Rectal smooth muscle tissue (tissue), 1 donor: Measurements from ENCODE around the gene ICAM4.

Experiments
- H3K27ac ChIP-seq: one replicate; pipeline ENCODE4 v1.7.0; 2013; ENCODE audit warnings: low read depth, low read length, inconsistent platforms
- H3K27me3 ChIP-seq: one replicate; pipeline ENCODE4 v1.7.0; 2013; ENCODE audit warnings: low read length; ENCODE audit not compliant: control insufficient read depth, insufficient read depth
- H3K36me3 ChIP-seq: one replicate; pipeline ENCODE4 v1.7.0; 2013; ENCODE audit warnings: low read length; ENCODE audit not compliant: control insufficient read depth, insufficient read depth
- H3K4me1 ChIP-seq: one replicate; pipeline ENCODE4 v1.7.0; 2013; ENCODE audit warnings: low read length; ENCODE audit not compliant: control insufficient read depth, insufficient read depth
- H3K4me3 ChIP-seq: one replicate; pipeline ENCODE4 v1.7.0; 2013; ENCODE audit warnings: low read length
- H3K9ac ChIP-seq: one replicate; pipeline ENCODE4 v1.7.0; 2013; ENCODE audit warnings: low read length

The ICAM4 gene

DNA sequence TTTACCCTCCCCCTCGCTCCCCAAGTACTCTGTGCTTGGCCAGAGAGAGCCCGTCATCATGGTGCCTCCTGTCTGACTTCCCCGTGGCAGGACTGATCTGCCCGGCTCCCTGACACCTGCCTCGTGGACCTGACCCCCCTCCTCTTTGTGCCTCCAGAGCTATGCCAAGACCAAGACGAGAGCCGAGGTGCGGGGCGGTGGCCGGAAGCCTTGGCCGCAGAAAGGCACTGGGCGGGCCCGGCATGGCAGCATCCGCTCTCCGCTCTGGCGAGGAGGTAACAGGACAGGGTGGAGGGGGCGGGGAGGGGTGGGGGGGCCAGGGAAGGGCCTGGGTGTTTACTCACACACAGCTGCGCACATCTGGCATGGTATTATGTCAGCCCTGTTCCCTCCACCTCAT lies 30.2 kb upstream of the ICAM4 start:
- Histone ChIP-seq H3K4me3 (no peak overlapping the region), H3K9ac (no peak overlapping the region), H3K4me1 (peaks cover 5% of the 10 kb centered on the region), H3K27me3 (no peaks in the 10 kb centered on the region), H3K36me3 (peaks cover 17% of the 10 kb centered on the region), H3K27ac (no peak overlapping the region)

DNA sequence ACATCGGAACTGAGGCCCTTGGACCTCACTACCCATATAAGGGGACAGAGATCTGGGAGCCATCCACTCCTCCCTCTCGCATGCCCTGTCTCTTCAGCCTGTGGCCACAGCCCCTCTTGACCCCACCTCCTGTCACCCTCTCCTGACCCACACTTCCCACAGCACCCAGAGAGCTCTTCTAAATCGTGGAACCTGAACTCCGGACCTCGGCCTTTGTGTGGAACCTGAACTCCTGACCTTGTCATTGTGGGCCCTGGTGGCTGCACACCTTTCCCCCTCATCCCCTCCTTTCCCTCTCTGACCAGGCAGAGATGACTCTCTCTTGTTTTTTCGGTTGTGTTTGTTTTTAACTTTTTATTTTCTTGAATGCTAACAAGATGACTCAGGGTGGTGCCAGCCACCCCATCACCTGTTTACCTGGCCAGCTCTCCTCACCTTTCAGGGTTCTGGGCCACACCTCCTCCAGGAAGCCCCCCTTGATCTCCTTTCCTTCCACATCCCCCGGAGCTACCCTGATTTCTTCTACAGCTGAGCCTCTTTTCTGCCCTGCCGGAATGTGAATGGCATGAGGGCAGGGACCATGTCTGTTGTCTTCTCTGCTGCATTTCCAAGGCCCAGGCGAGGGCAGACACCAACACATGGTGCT lies 29.7 kb upstream of the ICAM4 start:
- no peak overlapping the region for H3K4me3 ChIP-seq
- no peak overlapping the region for H3K9ac ChIP-seq
- no peaks in the 10 kb centered on the region for H3K27me3 ChIP-seq
- H3K27ac ChIP-seq, result no peak overlapping the region
- H3K36me3 ChIP-seq, result peaks cover 17% of the 10 kb centered on the region
- peaks cover 5% of the 10 kb centered on the region for H3K4me1 ChIP-seq

DNA sequence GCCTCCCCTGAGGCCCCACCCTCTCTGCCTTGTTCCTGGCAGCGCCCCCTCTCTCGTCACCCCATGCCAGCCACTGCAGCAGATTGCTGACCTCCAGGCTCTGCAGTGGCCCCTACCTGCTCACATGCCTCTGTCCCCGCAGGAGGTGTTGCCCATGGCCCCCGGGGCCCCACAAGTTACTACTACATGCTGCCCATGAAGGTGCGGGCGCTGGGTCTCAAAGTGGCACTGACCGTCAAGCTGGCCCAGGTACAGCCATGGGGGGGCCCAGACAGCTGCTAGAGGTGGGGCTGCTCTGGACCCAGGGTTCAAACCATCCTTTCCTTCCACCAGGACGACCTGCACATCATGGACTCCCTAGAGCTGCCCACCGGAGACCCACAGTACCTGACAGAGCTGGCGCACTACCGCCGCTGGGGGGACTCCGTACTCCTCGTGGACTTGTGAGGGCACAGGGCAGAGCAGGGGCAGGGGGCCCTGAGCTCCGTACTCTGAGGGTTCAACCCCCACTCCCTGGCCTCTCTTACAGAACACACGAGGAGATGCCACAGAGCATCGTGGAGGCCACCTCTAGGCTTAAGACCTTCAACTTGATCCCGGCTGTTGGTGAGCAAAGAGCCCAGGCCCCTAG lies 28.6 kb upstream of the ICAM4 start:
- peaks cover 17% of the 10 kb centered on the region for H3K36me3 ChIP-seq
- H3K9ac ChIP-seq, result no peak overlapping the region
- H3K4me3 ChIP-seq, result no peak overlapping the region
- H3K4me1 ChIP-seq, result no peaks in the 10 kb centered on the region
- no peak overlapping the region for H3K27ac ChIP-seq
- no peaks in the 10 kb centered on the region for H3K27me3 ChIP-seq

DNA sequence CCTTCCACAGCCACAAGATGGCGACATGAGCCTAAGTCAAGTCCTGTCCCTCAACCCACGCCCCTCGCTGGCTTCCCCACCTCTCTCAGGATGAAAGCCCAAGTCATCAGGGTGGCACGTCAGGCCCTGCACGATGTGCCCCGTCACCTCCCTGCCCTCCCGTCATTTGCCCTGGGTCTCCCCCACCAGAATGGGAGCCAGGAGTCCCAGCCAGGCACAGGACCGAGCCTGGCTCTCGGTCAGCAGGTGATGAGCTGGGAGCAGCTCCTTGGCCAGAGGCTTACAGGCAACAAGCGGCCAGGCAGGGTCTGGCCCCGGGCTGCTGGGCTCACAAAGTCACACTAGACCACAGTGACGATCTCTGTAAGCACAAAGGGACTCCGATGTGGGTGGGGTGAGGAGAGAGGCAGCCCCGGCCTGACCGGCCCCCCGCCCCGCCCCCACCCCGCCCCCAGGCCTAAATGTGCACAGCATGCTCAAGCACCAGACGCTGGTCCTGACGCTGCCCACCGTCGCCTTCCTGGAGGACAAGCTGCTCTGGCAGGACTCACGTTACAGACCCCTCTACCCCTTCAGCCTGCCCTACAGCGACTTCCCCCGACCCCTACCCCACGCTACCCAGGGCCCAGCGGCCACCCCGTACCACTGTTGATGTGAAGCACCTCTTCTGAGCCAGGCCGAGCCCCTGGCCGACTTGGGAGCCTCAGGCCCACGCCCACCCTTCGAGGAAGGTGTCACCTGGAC lies 27.4 kb upstream of the ICAM4 start:
- Histone ChIP-seq H3K36me3 (peaks cover 17% of the 10 kb centered on the region), H3K27ac (no peak overlapping the region), H3K27me3 (no peaks in the 10 kb centered on the region), H3K4me1 (no peaks in the 10 kb centered on the region), H3K4me3 (no peak overlapping the region), H3K9ac (no peak overlapping the region)

DNA sequence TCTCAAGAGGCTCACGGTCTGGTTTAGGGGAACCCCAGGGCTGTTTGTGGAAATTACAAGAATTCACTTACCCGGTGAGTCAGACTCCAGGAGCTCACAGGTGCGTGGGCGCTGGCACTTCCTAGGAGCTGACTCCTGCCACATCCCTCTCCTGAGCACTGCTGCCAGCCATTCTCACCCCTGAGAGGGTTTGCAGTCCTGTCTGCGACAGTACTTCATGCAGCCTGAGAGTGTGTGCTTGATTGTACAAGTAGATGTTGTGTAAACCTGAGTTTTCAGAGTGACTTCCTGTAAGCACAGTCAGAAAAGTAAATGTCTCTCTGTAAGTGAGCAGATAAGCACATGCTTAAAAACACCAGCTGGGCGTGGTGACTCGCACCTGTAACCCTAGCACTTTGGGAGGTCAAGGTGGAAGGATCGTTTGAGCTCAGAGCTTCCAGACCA lies 26.6 kb upstream of the ICAM4 start:
- no peak overlapping the region for H3K4me3 ChIP-seq
- H3K9ac ChIP-seq, result no peak overlapping the region
- peaks cover 16% of the 10 kb centered on the region for H3K36me3 ChIP-seq
- H3K4me1 ChIP-seq, result no peaks in the 10 kb centered on the region
- H3K27ac ChIP-seq, result no peak overlapping the region
- H3K27me3 ChIP-seq, result no peaks in the 10 kb centered on the region

DNA sequence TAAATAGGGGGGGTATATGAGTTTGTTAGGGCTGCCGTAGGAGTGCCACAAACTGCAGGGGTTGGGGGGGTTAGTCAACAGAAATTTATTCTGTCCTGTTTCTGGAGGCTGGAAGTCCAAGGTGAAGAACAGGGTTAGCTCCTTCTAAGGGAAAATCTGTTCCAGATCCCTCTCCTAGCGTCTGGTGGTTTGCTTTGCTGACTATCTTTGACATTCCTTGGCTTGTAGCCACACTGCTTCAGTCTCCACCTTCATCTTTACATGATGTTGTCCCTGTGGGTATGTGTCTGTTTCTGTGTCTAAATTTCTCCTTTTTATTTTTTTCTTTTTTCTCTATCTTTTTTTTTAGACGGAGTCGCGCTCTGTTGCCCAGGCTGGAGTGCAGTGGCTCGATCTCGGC lies 24.0 kb upstream of the ICAM4 start:
- H3K9ac ChIP-seq, result no peak overlapping the region
- H3K4me3 ChIP-seq, result no peak overlapping the region
- H3K36me3 ChIP-seq, result peaks cover 3% of the 10 kb centered on the region
- no peaks in the 10 kb centered on the region for H3K27me3 ChIP-seq
- H3K27ac ChIP-seq, result no peak overlapping the region
- H3K4me1 ChIP-seq, result no peaks in the 10 kb centered on the region

DNA sequence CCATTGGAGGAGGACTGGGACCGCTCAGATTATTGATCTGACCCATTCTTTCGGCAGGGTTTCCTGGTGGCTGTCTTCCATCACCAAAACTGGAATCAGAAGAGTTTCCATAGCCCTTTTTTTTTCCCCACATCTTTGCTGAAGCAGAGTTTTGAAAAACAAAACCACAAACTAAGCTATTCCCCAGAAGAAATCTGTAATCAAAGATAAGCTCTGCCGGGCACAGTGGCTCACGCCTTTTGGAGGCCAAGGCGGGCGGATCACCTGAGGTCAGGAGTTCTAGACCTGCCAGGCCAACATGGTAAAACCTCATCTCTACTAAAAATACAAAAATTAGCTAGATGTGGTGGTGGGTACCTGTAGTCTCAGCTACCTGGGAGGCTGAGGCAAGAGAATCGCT lies 20.0 kb upstream of the ICAM4 start:
- Histone ChIP-seq H3K9ac (no peak overlapping the region), H3K27ac (no peak overlapping the region), H3K4me1 (no peaks in the 10 kb centered on the region), H3K4me3 (no peak overlapping the region), H3K36me3 (no peaks in the 10 kb centered on the region), H3K27me3 (no peaks in the 10 kb centered on the region)

DNA sequence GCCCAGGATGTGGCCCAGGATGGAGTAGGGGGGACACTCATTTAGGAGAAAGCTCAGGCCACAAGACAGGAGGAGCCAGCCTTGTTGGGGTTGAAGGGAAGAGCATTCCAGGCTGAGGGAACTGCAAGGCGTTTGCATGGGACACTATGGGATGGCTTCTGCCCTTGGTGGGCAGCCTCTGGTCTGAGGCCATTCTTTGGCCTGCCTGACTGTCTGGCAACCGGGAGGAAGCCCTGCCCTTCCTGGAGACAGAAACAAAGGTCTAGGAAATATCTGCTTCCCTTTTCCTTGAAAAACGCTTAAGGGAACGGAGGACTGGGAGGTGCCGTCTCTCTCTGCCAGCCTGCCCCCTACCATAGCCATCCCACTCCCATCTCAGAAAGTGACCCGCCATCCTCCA lies 18.7 kb upstream of the ICAM4 start:
- no peaks in the 10 kb centered on the region for H3K27me3 ChIP-seq
- no peak overlapping the region for H3K27ac ChIP-seq
- no peak overlapping the region for H3K9ac ChIP-seq
- H3K4me3 ChIP-seq, result no peak overlapping the region
- H3K36me3 ChIP-seq, result no peaks in the 10 kb centered on the region
- H3K4me1 ChIP-seq, result no peaks in the 10 kb centered on the region

DNA sequence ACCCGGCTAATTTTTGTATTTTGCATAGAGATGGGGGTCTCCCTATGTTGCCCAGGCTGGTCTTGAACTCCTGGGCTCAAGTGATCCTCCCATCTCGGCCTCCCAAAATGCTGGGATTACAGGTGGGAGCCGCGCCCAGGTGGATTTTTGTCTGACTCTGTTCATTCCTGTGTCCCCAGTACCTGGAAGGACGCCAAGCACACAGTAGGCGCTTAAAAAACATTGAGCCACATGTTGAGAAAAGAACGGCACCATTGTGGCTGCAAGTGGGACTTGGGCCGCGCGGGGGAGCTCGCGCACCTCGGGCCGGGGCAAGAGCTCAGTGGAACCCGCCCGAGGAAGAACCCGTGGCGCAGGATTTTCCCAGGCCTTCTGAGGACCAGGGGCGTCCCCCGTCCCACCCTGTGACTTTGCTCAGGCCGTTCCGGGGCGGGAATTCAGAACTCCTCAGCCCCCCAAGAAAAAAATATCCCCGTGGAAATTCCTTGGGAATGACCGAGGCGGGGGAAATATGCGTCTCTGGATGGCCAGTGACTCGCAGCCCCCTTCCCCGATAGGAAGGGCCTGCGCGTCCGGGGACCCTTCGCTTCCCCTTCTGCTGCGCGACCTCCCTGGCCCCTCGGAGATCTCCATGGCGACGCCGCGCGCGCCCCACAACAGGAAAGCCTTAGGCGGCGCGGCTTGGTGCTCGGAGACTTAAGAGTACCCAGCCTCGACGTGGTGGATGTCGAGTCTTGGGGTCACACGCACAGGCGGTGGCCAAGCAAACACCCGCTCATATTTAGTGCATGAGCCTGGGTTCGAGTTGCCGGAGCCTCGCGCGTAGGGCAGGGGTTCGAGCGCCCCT lies 17.2 kb upstream of the ICAM4 start:
- Histone ChIP-seq H3K36me3 (no peaks in the 10 kb centered on the region), H3K4me3 (peak overlapping the region; percentile 65), H3K4me1 (no peaks in the 10 kb centered on the region), H3K27ac (peak overlapping the region; percentile 58), H3K27me3 (no peaks in the 10 kb centered on the region), H3K9ac (no peak overlapping the region)

DNA sequence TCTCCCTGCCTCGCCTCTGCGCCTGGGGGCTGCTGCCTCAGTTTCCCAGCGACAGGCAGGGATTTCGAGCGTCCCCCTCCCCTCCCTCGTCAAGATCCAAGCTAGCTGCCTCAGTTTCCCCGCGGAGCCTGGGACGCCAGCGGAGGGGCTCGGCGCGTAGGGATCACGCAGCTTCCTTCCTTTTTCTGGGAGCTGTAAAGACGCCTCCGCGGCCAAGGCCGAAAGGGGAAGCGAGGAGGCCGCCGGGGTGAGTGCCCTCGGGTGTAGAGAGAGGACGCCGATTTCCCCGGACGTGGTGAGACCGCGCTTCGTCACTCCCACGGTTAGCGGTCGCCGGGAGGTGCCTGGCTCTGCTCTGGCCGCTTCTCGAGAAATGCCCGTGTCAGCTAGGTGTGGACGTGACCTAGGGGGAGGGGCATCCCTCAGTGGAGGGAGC lies 16.6 kb upstream of the ICAM4 start:
- peak overlapping the region; percentile 62 for H3K27ac ChIP-seq
- no peaks in the 10 kb centered on the region for H3K27me3 ChIP-seq
- no peaks in the 10 kb centered on the region for H3K36me3 ChIP-seq
- H3K4me3 ChIP-seq, result peak overlapping the region; percentile 65
- no peaks in the 10 kb centered on the region for H3K4me1 ChIP-seq
- peak overlapping the region; percentile 16 for H3K9ac ChIP-seq

DNA sequence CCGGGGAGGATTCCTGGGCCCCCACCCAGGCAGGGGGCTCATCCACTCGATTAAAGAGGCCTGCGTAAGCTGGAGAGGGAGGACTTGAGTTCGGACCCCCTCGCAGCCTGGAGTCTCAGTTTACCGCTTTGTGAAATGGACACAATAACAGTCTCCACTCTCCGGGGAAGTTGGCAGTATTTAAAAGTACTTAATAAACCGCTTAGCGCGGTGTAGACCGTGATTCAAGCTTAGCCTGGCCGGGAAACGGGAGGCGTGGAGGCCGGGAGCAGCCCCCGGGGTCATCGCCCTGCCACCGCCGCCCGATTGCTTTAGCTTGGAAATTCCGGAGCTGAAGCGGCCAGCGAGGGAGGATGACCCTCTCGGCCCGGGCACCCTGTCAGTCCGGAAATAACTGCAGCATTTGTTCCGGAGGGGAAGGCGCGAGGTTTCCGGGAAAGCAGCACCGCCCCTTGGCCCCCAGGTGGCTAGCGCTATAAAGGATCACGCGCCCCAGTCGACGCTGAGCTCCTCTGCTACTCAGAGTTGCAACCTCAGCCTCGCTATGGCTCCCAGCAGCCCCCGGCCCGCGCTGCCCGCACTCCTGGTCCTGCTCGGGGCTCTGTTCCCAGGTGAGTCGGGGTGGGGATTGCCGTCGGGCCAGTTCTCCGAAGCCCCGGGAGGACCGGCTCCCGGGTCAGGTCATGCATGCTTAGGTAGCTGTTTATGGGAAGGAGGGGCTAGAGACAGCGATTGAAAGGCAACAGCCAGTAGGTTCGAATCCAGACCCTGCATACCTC lies 15.9 kb upstream of the ICAM4 start, which contains the start of gene ICAM1:
Gene ICAM1, plus strand, starts transcription at position 505 of the 779 bp plus-strand sequence. Its CDS starts 40 bp downstream, at position 545.
- H3K36me3 ChIP-seq, result no peaks in the 10 kb centered on the region
- no peaks in the 10 kb centered on the region for H3K27me3 ChIP-seq
- H3K4me3 ChIP-seq, result peak within 1 kb of the TSS; percentile 65
- H3K4me1 ChIP-seq, result no peaks in the 10 kb centered on the region
- H3K27ac ChIP-seq, result peak within 1 kb of the TSS; percentile 62
- H3K9ac ChIP-seq, result peak within 1 kb of the TSS; percentile 16
